Fibroblast of peridontal ligament (primary cell): ENCODE data around the gene HIC1.

ENCODE experiments used
- DNase-seq: peaks from one replicate; pipeline ENCODE4 v3.0.0-alpha.2; 2010; ENCODE audit errors: extremely low read depth

The HIC1 gene

GRCh38 chr17:2102931-2103809, 48.3 kb downstream of the HIC1 start:
- peak; percentile 72 for DNase-seq

- no peak for DNase-seq
Observed at GRCh38 chr17:2105663-2106062, 50.8 kb downstream of the HIC1 start.

GRCh38 chr17:2106308-2106955, 51.5 kb downstream of the HIC1 start:
- no peak for DNase-seq

- DNase-seq, result no peak
Observed at GRCh38 chr17:2107050-2107449, 52.1 kb downstream of the HIC1 start.

GRCh38 chr17:2107506-2107905, 52.6 kb downstream of the HIC1 start:
- DNase-seq, result no peak

- no peak for DNase-seq
Observed at GRCh38 chr17:2108170-2108569, 53.3 kb downstream of the HIC1 start.

GRCh38 chr17:2110436-2110835, 55.5 kb downstream of the HIC1 start:
- DNase-seq, result no peak

- peak; percentile 85 for DNase-seq
Observed at GRCh38 chr17:2111691-2112090, 56.8 kb downstream of the HIC1 start.
